A549 (cell line): Measurements from ENCODE around the gene G2E3. TPM values are rescaled to one million over a fixed set of nuclear protein-coding genes. Genes with fewer than 3 reads are reported as not detected.

Experiments
- ATAC-seq, 2 experiments: fragments of 200-7000 bp in 1 of 2; fragments of >200 bp in 1 of 2; cut with Nextera tagmentation in 1 of 2; cut with Tn5 transposase in 1 of 2; 3 replicates each; pipeline versions ENCODE4 v1.8.0 to v1.9.1; 2018 to 2020; ENCODE audit warnings: mild to moderate bottlenecking in 1 of 2, moderate library complexity in 1 of 2
- CTCF ChIA-PET: fragments of 300-600 bp; sonication (Branson Sonifier 250); formaldehyde crosslinking; extraction: SDS; loops from one replicate; lab custom pipeline; 2021; ENCODE audit warnings: antibody characterized with exemption, inconsistent platforms; lab: Yijun Ruan, JAX
- POLR2A ChIA-PET: fragments of 350-600 bp; formaldehyde crosslinking; extraction: SDS; loops from one replicate; lab custom pipeline; 2021; ENCODE audit warnings: antibody characterized with exemption, inconsistent platforms; lab: Yijun Ruan, JAX
- DNase-seq, 2 experiments: peaks; one replicate each; pipeline versions ENCODE4 v3.0.0 to v3.0.0-alpha.2; 2011 to 2016; ENCODE audit warnings: low read depth in 1 of 2, low spot score in 1 of 2
- FAIRE-seq: peaks from 2 replicates; lab custom pipeline; 2011; peaks lifted over from hg19 to GRCh38; lab: Jason Lieb, UNC
- H3K27ac ChIP-seq, 2 experiments: fragments of >200 bp; sonication (Bioruptor Twin); formaldehyde crosslinking; 3 replicates each; pipeline ENCODE4 v1.5.1; 2016 to 2017
- H3K4me1 ChIP-seq: fragments of >200 bp; sonication (Bioruptor Twin); formaldehyde crosslinking; 3 replicates; pipeline ENCODE4 v1.6.1; 2016
- H3K4me2 ChIP-seq: fragments of >200 bp; sonication (Bioruptor Twin); formaldehyde crosslinking; 3 replicates; pipeline ENCODE4 v1.6.1; 2016
- H3K4me3 ChIP-seq: fragments of >200 bp; sonication (Bioruptor Twin); formaldehyde crosslinking; 3 replicates; pipeline ENCODE4 v1.5.1; 2016
- H3K9me3 ChIP-seq: fragments of >200 bp; sonication (Bioruptor Twin); formaldehyde crosslinking; 3 replicates; pipeline ENCODE4 v1.6.1; 2016
- BCL3 ChIP-seq: fragments of >200 bp; sonication (Bioruptor Twin); formaldehyde crosslinking; IDR thresholded peaks from 3 replicates; pipeline ENCODE4 v1.6.1; 2016
- BHLHE40 ChIP-seq: IDR thresholded peaks from 2 replicates; pipeline ENCODE4 v1.6.1; 2012; ENCODE audit warnings: low read depth, low read length, inconsistent platforms
- CBX2 ChIP-seq: fragments of 200-600 bp; sonication (generic); IDR thresholded peaks from 2 replicates; pipeline ENCODE4 v1.6.1; 2016; ENCODE audit warnings: low read depth, mild to moderate bottlenecking, borderline replicate concordance
- CBX8 ChIP-seq: fragments of 200-600 bp; sonication (generic); IDR thresholded peaks from 2 replicates; pipeline ENCODE4 v1.6.1; 2016
- CEBPB ChIP-seq, 2 experiments: fragments of >200 bp in 1 of 2; sonication (Bioruptor Twin) in 1 of 2; formaldehyde crosslinking in 1 of 2; IDR thresholded peaks; 2 replicates each; pipeline ENCODE4 v1.6.1; 2012 to 2016
- CHD4 ChIP-seq: fragments of 200-600 bp; sonication (generic); IDR thresholded peaks from 2 replicates; pipeline ENCODE4 v1.6.1; 2016; ENCODE audit warnings: antibody characterized with exemption, mild to moderate bottlenecking, borderline replicate concordance
- EHF ChIP-seq: fragments of 250-450 bp; sonication (Bioruptor Pico); IDR thresholded peaks from 2 replicates; pipeline ENCODE4 v1.5.0; 2020; ENCODE audit warnings: mild to moderate bottlenecking
- EHMT2 ChIP-seq: fragments of 200-600 bp; sonication (generic); IDR thresholded peaks from 2 replicates; pipeline ENCODE4 v1.6.1; 2016; ENCODE audit warnings: antibody characterized with exemption, low read depth, mild to moderate bottlenecking, moderate library complexity
- EP300 ChIP-seq, 2 experiments: fragments of >200 bp; sonication (Bioruptor Twin); formaldehyde crosslinking; IDR thresholded peaks; 2 replicates in 1 of 2; 3 replicates in 1 of 2; pipeline ENCODE4 v1.6.1; 2016 to 2017
- FOSB ChIP-seq: fragments of 250-450 bp; sonication (Bioruptor Pico); IDR thresholded peaks from 2 replicates; pipeline ENCODE4 v1.5.0; 2020; ENCODE audit warnings: mild to moderate bottlenecking, moderate library complexity
- FOSL2 ChIP-seq, 2 experiments: fragments of 450-650 bp in 1 of 2; fragments of >200 bp in 1 of 2; sonication (Bioruptor Twin) in 1 of 2; formaldehyde crosslinking; IDR thresholded peaks; 2 replicates each; pipeline versions ENCODE4 v1.5.0 to v1.6.1; 2016 to 2020; ENCODE audit warnings: mild to moderate bottlenecking in 1 of 2, moderate library complexity in 1 of 2
- JUN ChIP-seq, 2 experiments: fragments of >200 bp; sonication (Bioruptor Twin); formaldehyde crosslinking; IDR thresholded peaks; 2 replicates in 1 of 2; 3 replicates in 1 of 2; pipeline ENCODE4 v1.6.1; 2016 to 2017
- KDM5A ChIP-seq: fragments of 200-600 bp; sonication (generic); IDR thresholded peaks from 2 replicates; pipeline ENCODE4 v1.6.1; 2016; ENCODE audit warnings: antibody characterized with exemption, mild to moderate bottlenecking
- MAZ ChIP-seq: fragments of 150-350 bp; IDR thresholded peaks from 2 replicates; pipeline ENCODE4 v1.6.1; 2014; ENCODE audit warnings: antibody characterized with exemption, low read depth, low read length, borderline replicate concordance
- NPAS2 ChIP-seq: fragments of 250-450 bp; sonication (Bioruptor Pico); IDR thresholded peaks from 2 replicates; pipeline ENCODE4 v1.8.0; 2022; ENCODE audit warnings: mild to moderate bottlenecking, moderate library complexity, borderline replicate concordance
- POLR2AphosphoS2 ChIP-seq: conservative IDR thresholded peaks from 2 replicates; pipeline ENCODE4 v1.6.1; 2012; ENCODE audit warnings: low read length, improper control_type of control experiment, inconsistent platforms
- RAD21 ChIP-seq, 2 experiments: fragments of >200 bp in 1 of 2; sonication (Bioruptor Twin) in 1 of 2; formaldehyde crosslinking in 1 of 2; IDR thresholded peaks in 1 of 2; conservative IDR thresholded peaks in 1 of 2; 2 replicates in 1 of 2; 3 replicates in 1 of 2; pipeline ENCODE4 v1.6.1; 2012 to 2018; ENCODE audit warnings: inconsistent platforms in 1 of 2
- RARB ChIP-seq: fragments of 250-450 bp; sonication (Bioruptor Pico); IDR thresholded peaks from 2 replicates; pipeline ENCODE4 v1.8.0; 2021; ENCODE audit warnings: mild to moderate bottlenecking, moderate library complexity
- TP53 ChIP-seq: fragments of 250-450 bp; sonication (Bioruptor Pico); IDR thresholded peaks from 2 replicates; pipeline ENCODE4 v1.5.0; 2021; ENCODE audit warnings: mild to moderate bottlenecking, moderate library complexity
- ZC3H11A ChIP-seq: fragments of 450-650 bp; IDR thresholded peaks from 2 replicates; pipeline ENCODE4 v1.6.1; 2014; ENCODE audit warnings: antibody characterized with exemption, mild to moderate bottlenecking
- ZFP36 ChIP-seq: fragments of 450-650 bp; IDR thresholded peaks from 2 replicates; pipeline ENCODE4 v1.6.1; 2014; ENCODE audit warnings: borderline replicate concordance; ENCODE audit not compliant: partially characterized antibody
- ZSCAN20 ChIP-seq: fragments of 250-450 bp; sonication (Bioruptor Pico); IDR thresholded peaks from 2 replicates; pipeline ENCODE4 v1.8.0; 2022; ENCODE audit warnings: mild to moderate bottlenecking, moderate library complexity
- WGBS: methylation state at CpG from one replicate; pipeline ENCODE4 v1.1.6; 2017; ENCODE audit errors: missing lambda C conversion rate; 5-methylcytosine and 5-hydroxymethylcytosine counted together
- polyA plus RNA-seq, 4 experiments: library from polyadenylated mRNA; depleted of rRNA in 3 of 4; stranded (reverse); fragments of >200 nt; fragmentation: RNase III in 1 of 4; extraction: RNeasy Plus Mini Kit Qiagen cat#74134 plus additional on column Dnase treatment in 1 of 4; gene quantifications; 2 replicates in 3 of 4; 3 replicates in 1 of 4; pipeline ENCODE4 v1.2.3, GENCODE V29; 2011 to 2017
- TF ChIP-seq, protein P1 (sequence below): fragments of 200-600 bp; sonication (generic); IDR thresholded peaks from 2 replicates; pipeline ENCODE4 v1.6.1; 2016; ENCODE audit warnings: antibody characterized with exemption, mild to moderate bottlenecking, moderate library complexity
- TF ChIP-seq, protein P2 (sequence below): fragments of 150-350 bp; IDR thresholded peaks from 2 replicates; pipeline ENCODE4 v1.6.1; 2014; ENCODE audit warnings: low read depth, mild to moderate bottlenecking, low read length
- TF ChIP-seq, protein P3 (sequence below): IDR thresholded peaks from 2 replicates; pipeline ENCODE4 v1.6.1; 2012
- TF ChIP-seq, protein P4 (sequence below): IDR thresholded peaks from 2 replicates; pipeline ENCODE4 v1.6.1; 2012; ENCODE audit warnings: low read depth, borderline replicate concordance

Gene G2E3
- polyA plus RNA-seq, 2 of the 4 experiments (the other 2 are of a cell fraction) = 18.2 to 27.9 TPM

GRCh38 chr14:30572771-30573170 lies 13.8 kb downstream of the G2E3 start:
- Histone ChIP-seq H3K27ac (no peak overlapping the region), H3K4me3 (no peak overlapping the region), H3K9me3 (no peaks in the 10 kb centered on the region), H3K4me2 (peak overlapping the region; percentile 31; the same call in 1 of the 3 replicates), H3K4me1 (peaks cover 43% of the 10 kb centered on the region)
- FAIRE-seq (no peak), DNase-seq (no peak), ATAC-seq (no peak)
- ChIA-PET POLR2A (no interaction called here), CTCF (interaction anchor here (0.8 to 1.0 kb wide), 2 partner anchors 9 to 11 kb away, joined by 3 to 4 read pairs; no protein-coding TSS in a partner anchor)
- 73% methylated on average over 1 of the region's 1 CpG for WGBS
- no peak for TF ChIP-seq ZFP36
- no peak for TF ChIP-seq EP300 (IDR thresholded peaks at IDR 0.05)
- TF ChIP-seq POLR2AphosphoS2 = no peak
- TF ChIP-seq, protein P1, sequence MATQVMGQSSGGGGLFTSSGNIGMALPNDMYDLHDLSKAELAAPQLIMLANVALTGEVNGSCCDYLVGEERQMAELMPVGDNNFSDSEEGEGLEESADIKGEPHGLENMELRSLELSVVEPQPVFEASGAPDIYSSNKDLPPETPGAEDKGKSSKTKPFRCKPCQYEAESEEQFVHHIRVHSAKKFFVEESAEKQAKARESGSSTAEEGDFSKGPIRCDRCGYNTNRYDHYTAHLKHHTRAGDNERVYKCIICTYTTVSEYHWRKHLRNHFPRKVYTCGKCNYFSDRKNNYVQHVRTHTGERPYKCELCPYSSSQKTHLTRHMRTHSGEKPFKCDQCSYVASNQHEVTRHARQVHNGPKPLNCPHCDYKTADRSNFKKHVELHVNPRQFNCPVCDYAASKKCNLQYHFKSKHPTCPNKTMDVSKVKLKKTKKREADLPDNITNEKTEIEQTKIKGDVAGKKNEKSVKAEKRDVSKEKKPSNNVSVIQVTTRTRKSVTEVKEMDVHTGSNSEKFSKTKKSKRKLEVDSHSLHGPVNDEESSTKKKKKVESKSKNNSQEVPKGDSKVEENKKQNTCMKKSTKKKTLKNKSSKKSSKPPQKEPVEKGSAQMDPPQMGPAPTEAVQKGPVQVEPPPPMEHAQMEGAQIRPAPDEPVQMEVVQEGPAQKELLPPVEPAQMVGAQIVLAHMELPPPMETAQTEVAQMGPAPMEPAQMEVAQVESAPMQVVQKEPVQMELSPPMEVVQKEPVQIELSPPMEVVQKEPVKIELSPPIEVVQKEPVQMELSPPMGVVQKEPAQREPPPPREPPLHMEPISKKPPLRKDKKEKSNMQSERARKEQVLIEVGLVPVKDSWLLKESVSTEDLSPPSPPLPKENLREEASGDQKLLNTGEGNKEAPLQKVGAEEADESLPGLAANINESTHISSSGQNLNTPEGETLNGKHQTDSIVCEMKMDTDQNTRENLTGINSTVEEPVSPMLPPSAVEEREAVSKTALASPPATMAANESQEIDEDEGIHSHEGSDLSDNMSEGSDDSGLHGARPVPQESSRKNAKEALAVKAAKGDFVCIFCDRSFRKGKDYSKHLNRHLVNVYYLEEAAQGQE = no peak
- no peak for TF ChIP-seq FOSB (CRISPR knock-in tag)
- no peak for TF ChIP-seq MAZ
- TF ChIP-seq RARB (CRISPR knock-in tag) = no peak
- TF ChIP-seq EHF (CRISPR knock-in tag) = no peak
- no peak for TF ChIP-seq NPAS2 (CRISPR knock-in tag)
- no peak for TF ChIP-seq FOSL2 (IDR thresholded peaks at IDR 0.05)
- TF ChIP-seq FOSL2 (CRISPR knock-in tag; IDR thresholded peaks at IDR 0.05) = no peak
- TF ChIP-seq KDM5A = no peak
- TF ChIP-seq CHD4 = no peak

DNA sequence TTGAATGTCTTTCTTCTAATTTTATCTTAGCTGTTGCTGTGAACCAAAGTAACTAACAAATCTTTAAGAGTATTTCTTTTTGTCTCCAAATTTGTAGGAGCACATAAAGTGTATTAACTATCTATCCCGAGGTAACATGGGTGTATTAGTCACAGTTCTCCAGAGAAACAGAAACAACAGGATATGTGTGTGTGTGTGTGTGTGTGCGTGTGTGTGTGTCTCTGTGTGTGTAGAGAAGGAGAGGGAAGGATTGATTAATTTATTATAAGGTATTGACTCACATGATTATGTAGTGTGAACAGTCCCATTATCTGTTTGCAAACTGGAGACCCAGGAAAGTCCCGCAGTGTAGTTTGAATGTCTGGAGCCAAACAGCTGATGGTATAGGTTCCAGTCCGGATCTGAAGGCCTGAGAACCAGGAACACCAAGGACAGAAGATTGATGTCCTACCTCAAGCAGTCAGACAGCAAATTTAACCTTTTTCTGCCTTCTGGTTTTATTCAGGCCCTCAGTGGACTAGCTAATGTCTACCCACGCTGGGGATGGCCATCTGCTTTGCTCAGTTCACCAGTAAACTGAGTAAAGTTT lies 14.4 kb downstream of the G2E3 start:
- 72% methylated on average over 5 of the region's 5 CpGs for WGBS
- ChIA-PET CTCF (interaction anchor here (0.6 to 1.0 kb wide), 3 partner anchors 9 to 11 kb away, joined by 3 to 4 read pairs (median 3); no protein-coding TSS in a partner anchor), POLR2A (no interaction called here)

More for the DNA sequence above, 14.4 kb downstream of the G2E3 start:
- Histone ChIP-seq H3K27ac (no peak overlapping the region), H3K4me3 (no peak overlapping the region), H3K4me1 (peaks cover 42% of the 10 kb centered on the region), H3K9me3 (no peaks in the 10 kb centered on the region), H3K4me2 (peak overlapping the region; percentile 31; the same call in 1 of the 3 replicates)
- TF ChIP-seq BHLHE40 (no peak), TP53 (CRISPR knock-in tag) (no peak), CBX2 (no peak), EP300 (IDR thresholded peaks at IDR 0.05) (no peak), ZC3H11A (no peak), JUN (IDR thresholded peaks at IDR 0.05) (no peak), CBX8 (no peak), FOSL2 (IDR thresholded peaks at IDR 0.05) (no peak), FOSL2 (CRISPR knock-in tag; IDR thresholded peaks at IDR 0.05) (no peak), POLR2AphosphoS2 (no peak), BCL3 (no peak), ZFP36 (no peak), CEBPB (IDR thresholded peaks at IDR 0.05) (no peak), EHMT2 (no peak), RAD21 (conservative IDR thresholded peaks at IDR 0.05 in 1 of 2, IDR thresholded peaks at IDR 0.05 in 1 of 2) (no peak), ZSCAN20 (no peak)
- TF ChIP-seq, protein P2, sequence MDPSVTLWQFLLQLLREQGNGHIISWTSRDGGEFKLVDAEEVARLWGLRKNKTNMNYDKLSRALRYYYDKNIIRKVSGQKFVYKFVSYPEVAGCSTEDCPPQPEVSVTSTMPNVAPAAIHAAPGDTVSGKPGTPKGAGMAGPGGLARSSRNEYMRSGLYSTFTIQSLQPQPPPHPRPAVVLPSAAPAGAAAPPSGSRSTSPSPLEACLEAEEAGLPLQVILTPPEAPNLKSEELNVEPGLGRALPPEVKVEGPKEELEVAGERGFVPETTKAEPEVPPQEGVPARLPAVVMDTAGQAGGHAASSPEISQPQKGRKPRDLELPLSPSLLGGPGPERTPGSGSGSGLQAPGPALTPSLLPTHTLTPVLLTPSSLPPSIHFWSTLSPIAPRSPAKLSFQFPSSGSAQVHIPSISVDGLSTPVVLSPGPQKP = no peak
- TF ChIP-seq, protein P3, sequence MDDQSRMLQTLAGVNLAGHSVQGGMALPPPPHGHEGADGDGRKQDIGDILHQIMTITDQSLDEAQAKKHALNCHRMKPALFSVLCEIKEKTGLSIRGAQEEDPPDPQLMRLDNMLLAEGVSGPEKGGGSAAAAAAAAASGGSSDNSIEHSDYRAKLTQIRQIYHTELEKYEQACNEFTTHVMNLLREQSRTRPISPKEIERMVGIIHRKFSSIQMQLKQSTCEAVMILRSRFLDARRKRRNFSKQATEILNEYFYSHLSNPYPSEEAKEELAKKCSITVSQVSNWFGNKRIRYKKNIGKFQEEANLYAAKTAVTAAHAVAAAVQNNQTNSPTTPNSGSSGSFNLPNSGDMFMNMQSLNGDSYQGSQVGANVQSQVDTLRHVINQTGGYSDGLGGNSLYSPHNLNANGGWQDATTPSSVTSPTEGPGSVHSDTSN = no peak
- TF ChIP-seq, protein P4, sequence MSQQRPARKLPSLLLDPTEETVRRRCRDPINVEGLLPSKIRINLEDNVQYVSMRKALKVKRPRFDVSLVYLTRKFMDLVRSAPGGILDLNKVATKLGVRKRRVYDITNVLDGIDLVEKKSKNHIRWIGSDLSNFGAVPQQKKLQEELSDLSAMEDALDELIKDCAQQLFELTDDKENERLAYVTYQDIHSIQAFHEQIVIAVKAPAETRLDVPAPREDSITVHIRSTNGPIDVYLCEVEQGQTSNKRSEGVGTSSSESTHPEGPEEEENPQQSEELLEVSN = no peak
- FAIRE-seq = no peak
- DNase-seq = peak in 1 of 2 experiments; percentile 37
- ATAC-seq = peak in 1 of 2 experiments; percentile 13; a peak in 1 of 6 replicates
